ENCODE measurements around the gene RANBP17. TPM values are rescaled to one million over a fixed set of nuclear protein-coding genes. Genes with fewer than 3 reads are reported as not detected.
"Not testable (repeated sequence)": the region's sequence is repeated elsewhere in the genome, so short reads cannot be mapped to it uniquely, and the experiment has no call there.

Gene RANBP17
- total and polyA plus RNA-seq, 2 donors from 2014 or later: 2.0 to 15.4 TPM

DNA sequence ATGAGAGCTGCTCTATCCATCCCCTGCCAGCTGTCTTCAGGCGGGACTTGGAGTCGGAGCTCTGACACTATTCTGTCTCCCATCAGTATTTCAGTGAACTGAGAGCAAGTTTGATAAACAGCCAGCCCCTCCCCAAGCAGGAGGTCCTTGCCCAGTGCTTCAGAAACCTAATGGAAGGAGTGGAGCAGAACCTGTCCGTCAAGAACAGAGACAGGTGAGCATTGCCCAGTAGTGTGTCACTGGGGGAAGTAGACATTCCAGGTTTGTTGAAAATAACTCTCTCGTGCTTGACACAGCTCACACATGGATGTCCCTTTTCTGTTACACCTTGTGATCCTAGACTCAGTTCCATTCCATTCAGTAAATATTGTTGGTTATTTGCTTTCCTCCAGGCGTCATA is 434.0 kb downstream of the RANBP17 start:
- Histone ChIP-seq H3K4me1 (ENCODE audit: control insufficient read depth in 2 of 3, insufficient read depth in 2 of 3, low read depth in 1 of 3, low read length in 3 of 3) (no peaks in the 10 kb centered on the region), H3K9ac (ENCODE audit: low read length in 3 of 3) (no peak overlapping the region), H3K27me3 (ENCODE audit: control insufficient read depth, insufficient read depth, low read length) (no peaks in the 10 kb centered on the region), H3K4me3 (ENCODE audit: low read length in 3 of 3) (no peak overlapping the region), H3K27ac (ENCODE audit: low read depth in 2 of 2, low read length in 2 of 2) (no peak overlapping the region), H3K36me3 (ENCODE audit: control insufficient read depth in 2 of 3, insufficient read depth in 3 of 3, low read length in 3 of 3) (no peaks in the 10 kb centered on the region), H3K9me3 (ENCODE audit: control insufficient read depth in 2 of 3, insufficient read depth in 1 of 3, low read length in 3 of 3) (no peaks in the 10 kb centered on the region)
- DNase-seq (no peak), FAIRE-seq (no peak)
- intact Hi-C loops (cut with DNase I): no loop called here
- TF ChIP-seq, protein P1, sequence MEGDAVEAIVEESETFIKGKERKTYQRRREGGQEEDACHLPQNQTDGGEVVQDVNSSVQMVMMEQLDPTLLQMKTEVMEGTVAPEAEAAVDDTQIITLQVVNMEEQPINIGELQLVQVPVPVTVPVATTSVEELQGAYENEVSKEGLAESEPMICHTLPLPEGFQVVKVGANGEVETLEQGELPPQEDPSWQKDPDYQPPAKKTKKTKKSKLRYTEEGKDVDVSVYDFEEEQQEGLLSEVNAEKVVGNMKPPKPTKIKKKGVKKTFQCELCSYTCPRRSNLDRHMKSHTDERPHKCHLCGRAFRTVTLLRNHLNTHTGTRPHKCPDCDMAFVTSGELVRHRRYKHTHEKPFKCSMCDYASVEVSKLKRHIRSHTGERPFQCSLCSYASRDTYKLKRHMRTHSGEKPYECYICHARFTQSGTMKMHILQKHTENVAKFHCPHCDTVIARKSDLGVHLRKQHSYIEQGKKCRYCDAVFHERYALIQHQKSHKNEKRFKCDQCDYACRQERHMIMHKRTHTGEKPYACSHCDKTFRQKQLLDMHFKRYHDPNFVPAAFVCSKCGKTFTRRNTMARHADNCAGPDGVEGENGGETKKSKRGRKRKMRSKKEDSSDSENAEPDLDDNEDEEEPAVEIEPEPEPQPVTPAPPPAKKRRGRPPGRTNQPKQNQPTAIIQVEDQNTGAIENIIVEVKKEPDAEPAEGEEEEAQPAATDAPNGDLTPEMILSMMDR (IDR thresholded peaks at IDR 0.05; ENCODE audit: borderline replicate concordance, extremely low read depth, insufficient read depth): no peak

DNA sequence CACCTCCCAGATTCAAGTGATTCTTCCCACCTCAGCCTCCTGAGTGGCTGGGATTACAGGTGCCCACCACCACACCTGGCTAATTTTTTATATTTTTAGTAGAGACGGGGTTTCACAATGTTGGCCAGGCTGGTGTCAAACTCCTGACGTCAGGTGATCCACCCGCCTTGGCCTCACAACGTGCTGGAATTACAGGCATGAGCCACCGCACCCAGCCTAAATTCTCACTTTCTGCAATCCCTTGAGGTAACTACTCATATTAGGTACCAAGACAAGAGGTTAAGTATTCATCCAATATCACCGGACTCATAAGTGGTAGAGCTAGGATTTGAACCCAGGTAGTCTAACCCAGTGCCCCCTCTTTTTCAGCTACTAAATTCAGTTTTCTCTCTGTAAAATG is 436.1 kb downstream of the RANBP17 start:
- H3K9ac ChIP-seq (ENCODE audit: low read length in 3 of 3); FAIRE-seq: not testable (repeated sequence)

DNA sequence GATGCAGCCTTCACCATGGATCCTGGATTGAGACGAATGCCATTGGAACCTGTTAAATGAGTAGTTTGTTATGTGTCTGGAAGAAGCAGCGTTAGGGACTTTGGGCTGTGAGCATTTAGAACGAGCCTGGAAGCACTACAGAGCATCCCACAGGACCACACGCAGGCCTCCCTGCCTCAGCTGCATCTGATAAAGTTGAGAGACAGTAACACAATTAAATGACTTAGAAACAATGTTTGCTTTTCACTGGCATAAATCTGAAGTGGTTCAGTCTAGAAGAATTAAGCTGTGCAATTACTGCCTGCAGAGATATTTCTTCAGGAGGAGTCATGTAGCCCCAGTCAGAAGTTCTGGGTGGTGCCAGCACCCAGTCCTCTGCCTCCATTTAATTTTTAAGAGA is 437.4 kb downstream of the RANBP17 start:
- Histone ChIP-seq H3K27ac (ENCODE audit: low read depth in 2 of 2, low read length in 2 of 2) (no peak overlapping the region), H3K4me1 (ENCODE audit: control insufficient read depth in 2 of 3, insufficient read depth in 2 of 3, low read depth in 1 of 3, low read length in 3 of 3) (no peaks in the 10 kb centered on the region), H3K9ac (ENCODE audit: low read length in 3 of 3) (no peak overlapping the region), H3K36me3 (ENCODE audit: control insufficient read depth in 2 of 3, insufficient read depth in 3 of 3, low read length in 3 of 3) (no peaks in the 10 kb centered on the region), H3K27me3 (ENCODE audit: control insufficient read depth, insufficient read depth, low read length) (no peaks in the 10 kb centered on the region), H3K4me3 (ENCODE audit: low read length in 3 of 3) (no peak overlapping the region), H3K9me3 (ENCODE audit: control insufficient read depth in 2 of 3, insufficient read depth in 1 of 3, low read length in 3 of 3) (no peaks in the 10 kb centered on the region)
- FAIRE-seq (no peak), DNase-seq (no peak)
- intact Hi-C loops (cut with DNase I): no loop called here
- TF ChIP-seq, protein P1 (IDR thresholded peaks at IDR 0.05; ENCODE audit: borderline replicate concordance, extremely low read depth, insufficient read depth): no peak

More for the DNA sequence above, 436.1 kb downstream of the RANBP17 start:
- H3K36me3 ChIP-seq (ENCODE audit: control insufficient read depth in 2 of 3, insufficient read depth in 3 of 3, low read length in 3 of 3); H3K9me3 ChIP-seq (ENCODE audit: control insufficient read depth in 2 of 3, insufficient read depth in 1 of 3, low read length in 3 of 3); H3K4me3 ChIP-seq (ENCODE audit: low read length in 3 of 3); H3K27ac ChIP-seq (ENCODE audit: low read depth in 2 of 2, low read length in 2 of 2); H3K27me3 ChIP-seq (ENCODE audit: control insufficient read depth, insufficient read depth, low read length); H3K4me1 ChIP-seq (ENCODE audit: control insufficient read depth in 2 of 3, insufficient read depth in 2 of 3, low read depth in 1 of 3, low read length in 3 of 3); DNase-seq; intact Hi-C loops (cut with DNase I): not testable (repeated sequence)

DNA sequence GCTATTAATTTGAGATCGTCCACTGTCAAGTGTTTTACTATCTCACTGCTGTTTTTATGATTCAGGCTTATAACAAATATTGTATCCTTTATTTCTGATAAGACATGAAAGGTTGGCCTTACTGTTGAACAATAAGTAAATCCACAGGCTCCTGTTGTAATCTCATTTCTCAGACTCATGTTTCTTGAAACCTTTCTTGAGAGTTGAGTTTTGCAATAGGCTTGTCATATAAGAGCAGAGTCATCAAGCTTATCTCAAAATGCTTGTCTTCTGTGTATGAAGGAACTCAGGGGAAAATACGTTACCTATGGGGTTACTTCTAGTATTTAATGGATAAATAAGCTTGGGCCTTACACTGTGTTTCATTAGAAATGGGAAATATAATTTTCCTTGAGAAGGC is 438.0 kb downstream of the RANBP17 start:
- H3K4me1 ChIP-seq (ENCODE audit: control insufficient read depth in 2 of 3, insufficient read depth in 2 of 3, low read depth in 1 of 3, low read length in 3 of 3): no peaks in the 10 kb centered on the region
- H3K27me3 ChIP-seq (ENCODE audit: control insufficient read depth, insufficient read depth, low read length): peaks cover 3% of the 10 kb centered on the region
- DNase-seq (no peak), FAIRE-seq (no peak)
- intact Hi-C loops (cut with DNase I): no loop called here
- H3K27ac ChIP-seq (ENCODE audit: low read depth in 2 of 2, low read length in 2 of 2): no peak overlapping the region
- TF ChIP-seq, protein P1 (IDR thresholded peaks at IDR 0.05; ENCODE audit: borderline replicate concordance, extremely low read depth, insufficient read depth): no peak
- no peaks in the 10 kb centered on the region for H3K9me3 ChIP-seq (ENCODE audit: control insufficient read depth in 2 of 3, insufficient read depth in 1 of 3, low read length in 3 of 3)
- no peak overlapping the region for H3K4me3 ChIP-seq (ENCODE audit: low read length in 3 of 3)
- no peaks in the 10 kb centered on the region for H3K36me3 ChIP-seq (ENCODE audit: control insufficient read depth in 2 of 3, insufficient read depth in 3 of 3, low read length in 3 of 3)
- H3K9ac ChIP-seq (ENCODE audit: low read length in 3 of 3): no peak overlapping the region
